ENCODE data around the gene SHISA9. TPM values are rescaled to one million over a fixed set of nuclear protein-coding genes. Genes with fewer than 3 reads are reported as not detected.

Gene SHISA9
- total and polyA plus RNA-seq, 2 donors (not counting 1 experiment from before 2014, with no cell fraction given), result 0.03 to 0.07 TPM

GRCh38 chr16:13165024-13165423, 263.6 kb downstream of the SHISA9 start:
- Histone ChIP-seq H3K36me3 (replicated peaks in 1 of 2; ENCODE audit: control extremely low read depth in 1 of 2, control insufficient read depth in 1 of 2, extremely low read depth in 1 of 2, insufficient read depth in 2 of 2, low read length in 1 of 2) (no peaks in the 10 kb centered on the region), H3K9me3 (ENCODE audit: control extremely low read depth in 1 of 3, control insufficient read depth in 2 of 3, insufficient read depth in 1 of 3, low read length in 2 of 3) (peaks cover 0 to 3% (median 0%) of the 10 kb centered on the region in 3 donors), H3K9ac (ENCODE audit: low read length) (no peak overlapping the region), H3K4me2 (replicated peaks; ENCODE audit: low read depth, low read length, poor library complexity, severe bottlenecking) (no peak overlapping the region), H4K20me1 (ENCODE audit: control insufficient read depth, insufficient read depth, low read length, poor library complexity, severe bottlenecking) (no peaks in the 10 kb centered on the region), H3K27ac (ENCODE audit: low read length in 2 of 2) (no peak overlapping the region), H3K4me3 (ENCODE audit: control extremely low read depth in 1 of 5, extremely low read depth in 1 of 5, insufficient read depth in 1 of 5, low read depth in 2 of 5, low read length in 4 of 5) (no peak overlapping the region), H3K27me3 (replicated peaks in 1 of 4; ENCODE audit: control extremely low read depth in 1 of 4, control insufficient read depth in 3 of 4, insufficient read depth in 4 of 4, low read length in 3 of 4) (no peaks in the 10 kb centered on the region), H3K79me2 (ENCODE audit: control insufficient read depth, insufficient read depth, low read length) (no peaks in the 10 kb centered on the region), H2AFZ (ENCODE audit: insufficient read depth, low read depth, low read length, poor library complexity, severe bottlenecking) (no peak overlapping the region), H3K4me1 (ENCODE audit: control insufficient read depth in 2 of 2, insufficient read depth in 2 of 2, low read length in 2 of 2) (no peaks in the 10 kb centered on the region)
- ATAC-seq (ENCODE audit: low read depth), result no peak
- Mint-ChIP-seq H3K27ac (no peak overlapping the region), H3K4me3 (no peak overlapping the region), H3K9me3 (ENCODE audit: insufficient read depth) (no peaks in the 10 kb centered on the region), H3K4me1 (no peaks in the 10 kb centered on the region), H3K27me3 (no peaks in the 10 kb centered on the region)
- TF ChIP-seq EZH2 (IDR thresholded peaks at IDR 0.05; ENCODE audit: borderline replicate concordance, insufficient read depth, low read depth, low read length, poor library complexity, severe bottlenecking), result no peak
- no peak for TF ChIP-seq CTCF (IDR thresholded peaks at IDR 0.05)
- no peak for DNase-seq
- intact Hi-C loops (cut with micrococcal nuclease), result no loop called here
- ChIA-PET CTCF (no interaction called here), POLR2A (no interaction called here)
- no CpG with 5 or more reads among the region's 1 CpG for WGBS (ENCODE audit: insufficient coverage)

GRCh38 chr16:13168091-13168572, 266.7 kb downstream of the SHISA9 start:
- H3K4me2 ChIP-seq (replicated peaks; ENCODE audit: low read depth, low read length, poor library complexity, severe bottlenecking), result no peak overlapping the region
- DNase-seq, result no peak
- 79% methylated on average over 2 of the region's 4 CpGs for WGBS (ENCODE audit: insufficient coverage)

More at GRCh38 chr16:13168091-13168572, 266.7 kb downstream of the SHISA9 start:
- Histone ChIP-seq H3K27ac (ENCODE audit: low read length in 2 of 2) (no peak overlapping the region), H3K27me3 (replicated peaks in 1 of 4; ENCODE audit: control extremely low read depth in 1 of 4, control insufficient read depth in 3 of 4, insufficient read depth in 4 of 4, low read length in 3 of 4) (no peaks in the 10 kb centered on the region), H3K9ac (ENCODE audit: low read length) (no peak overlapping the region), H4K20me1 (ENCODE audit: control insufficient read depth, insufficient read depth, low read length, poor library complexity, severe bottlenecking) (no peaks in the 10 kb centered on the region), H3K36me3 (replicated peaks in 1 of 2; ENCODE audit: control extremely low read depth in 1 of 2, control insufficient read depth in 1 of 2, extremely low read depth in 1 of 2, insufficient read depth in 2 of 2, low read length in 1 of 2) (no peaks in the 10 kb centered on the region), H2AFZ (ENCODE audit: insufficient read depth, low read depth, low read length, poor library complexity, severe bottlenecking) (no peak overlapping the region), H3K9me3 (ENCODE audit: control extremely low read depth in 1 of 3, control insufficient read depth in 2 of 3, insufficient read depth in 1 of 3, low read length in 2 of 3) (peaks cover 0 to 3% (median 0%) of the 10 kb centered on the region in 3 donors), H3K79me2 (ENCODE audit: control insufficient read depth, insufficient read depth, low read length) (no peaks in the 10 kb centered on the region), H3K4me1 (ENCODE audit: control insufficient read depth in 2 of 2, insufficient read depth in 2 of 2, low read length in 2 of 2) (no peaks in the 10 kb centered on the region), H3K4me3 (ENCODE audit: control extremely low read depth in 1 of 5, extremely low read depth in 1 of 5, insufficient read depth in 1 of 5, low read depth in 2 of 5, low read length in 4 of 5) (no peak overlapping the region)
- Mint-ChIP-seq H3K4me3 (no peak overlapping the region), H3K9me3 (ENCODE audit: insufficient read depth) (no peaks in the 10 kb centered on the region), H3K27me3 (no peaks in the 10 kb centered on the region), H3K27ac (no peak overlapping the region), H3K4me1 (no peaks in the 10 kb centered on the region)
- ChIA-PET CTCF (no interaction called here), POLR2A (no interaction called here)
- intact Hi-C loops (cut with micrococcal nuclease), result no loop called here
- no peak for TF ChIP-seq CTCF (IDR thresholded peaks at IDR 0.05)
- TF ChIP-seq EZH2 (IDR thresholded peaks at IDR 0.05; ENCODE audit: borderline replicate concordance, insufficient read depth, low read depth, low read length, poor library complexity, severe bottlenecking), result no peak
- ATAC-seq (ENCODE audit: low read depth), result no peak
